Brain microvascular endothelial cell (primary cell): ENCODE data around the gene ZW10.
A peak's percentile ranks its signal among the peaks of the same experiment; 100 is the strongest.

ENCODE experiments used
- DNase-seq: peaks from one replicate; pipeline ENCODE4 v3.0.0-alpha.2; 2020
- H3K27ac ChIP-seq: fragments of 250-450 bp; sonication (Bioruptor Pico); 2 replicates; pipeline ENCODE4 v1.5.1; 2020; ENCODE audit warnings: mild to moderate bottlenecking, moderate library complexity
- H3K27me3 ChIP-seq: fragments of 250-450 bp; sonication (Bioruptor Pico); replicated peaks from 2 replicates; pipeline ENCODE4 v1.5.1; 2020; ENCODE audit warnings: mild to moderate bottlenecking
- H3K36me3 ChIP-seq: fragments of 250-450 bp; sonication (Bioruptor Pico); replicated peaks from 2 replicates; pipeline ENCODE4 v1.5.1; 2020; ENCODE audit warnings: mild to moderate bottlenecking
- H3K4me3 ChIP-seq: 2 replicates; pipeline ENCODE4 v1.5.1; 2011; ENCODE audit warnings: low read depth, mild to moderate bottlenecking, control low read depth, low read length, moderate library complexity
- in situ Hi-C: cut with HindIII; loops from 2 replicates; pipeline ENCODE4 v1.10.0; 2017; ENCODE audit warnings: low sequenced_read_pairs, low pct_ligation_motif_present
- TF ChIP-seq, protein P1 (sequence below): IDR thresholded peaks from 2 replicates; pipeline ENCODE4 v1.5.1; 2011; ENCODE audit warnings: low read depth, mild to moderate bottlenecking, moderate library complexity, low read length, control low read depth, inconsistent platforms; ENCODE audit errors: missing control alignments

ZW10 gene

DNA sequence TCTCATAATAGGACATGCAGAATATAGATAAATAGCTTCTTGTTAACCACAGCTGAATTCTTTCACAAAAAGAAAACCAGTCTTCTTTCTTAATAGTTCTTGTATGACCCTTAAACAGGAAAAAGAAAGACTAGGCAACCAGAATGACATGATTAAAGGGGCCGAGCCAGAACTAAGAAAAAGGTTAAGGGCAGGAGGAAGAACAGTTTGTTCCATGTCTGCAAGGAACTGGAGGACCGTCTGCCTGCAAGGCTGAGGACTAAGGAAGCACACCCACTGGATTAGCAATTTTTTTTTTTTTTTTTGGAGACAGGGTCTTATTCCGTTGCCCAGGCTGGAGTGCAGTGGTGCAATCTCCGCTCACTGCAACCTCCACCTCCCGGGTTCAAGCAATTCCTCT is 41.4 kb downstream of the ZW10 start:
- DNase-seq = no peak
- TF ChIP-seq, protein P1, sequence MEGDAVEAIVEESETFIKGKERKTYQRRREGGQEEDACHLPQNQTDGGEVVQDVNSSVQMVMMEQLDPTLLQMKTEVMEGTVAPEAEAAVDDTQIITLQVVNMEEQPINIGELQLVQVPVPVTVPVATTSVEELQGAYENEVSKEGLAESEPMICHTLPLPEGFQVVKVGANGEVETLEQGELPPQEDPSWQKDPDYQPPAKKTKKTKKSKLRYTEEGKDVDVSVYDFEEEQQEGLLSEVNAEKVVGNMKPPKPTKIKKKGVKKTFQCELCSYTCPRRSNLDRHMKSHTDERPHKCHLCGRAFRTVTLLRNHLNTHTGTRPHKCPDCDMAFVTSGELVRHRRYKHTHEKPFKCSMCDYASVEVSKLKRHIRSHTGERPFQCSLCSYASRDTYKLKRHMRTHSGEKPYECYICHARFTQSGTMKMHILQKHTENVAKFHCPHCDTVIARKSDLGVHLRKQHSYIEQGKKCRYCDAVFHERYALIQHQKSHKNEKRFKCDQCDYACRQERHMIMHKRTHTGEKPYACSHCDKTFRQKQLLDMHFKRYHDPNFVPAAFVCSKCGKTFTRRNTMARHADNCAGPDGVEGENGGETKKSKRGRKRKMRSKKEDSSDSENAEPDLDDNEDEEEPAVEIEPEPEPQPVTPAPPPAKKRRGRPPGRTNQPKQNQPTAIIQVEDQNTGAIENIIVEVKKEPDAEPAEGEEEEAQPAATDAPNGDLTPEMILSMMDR = no peak

DNA sequence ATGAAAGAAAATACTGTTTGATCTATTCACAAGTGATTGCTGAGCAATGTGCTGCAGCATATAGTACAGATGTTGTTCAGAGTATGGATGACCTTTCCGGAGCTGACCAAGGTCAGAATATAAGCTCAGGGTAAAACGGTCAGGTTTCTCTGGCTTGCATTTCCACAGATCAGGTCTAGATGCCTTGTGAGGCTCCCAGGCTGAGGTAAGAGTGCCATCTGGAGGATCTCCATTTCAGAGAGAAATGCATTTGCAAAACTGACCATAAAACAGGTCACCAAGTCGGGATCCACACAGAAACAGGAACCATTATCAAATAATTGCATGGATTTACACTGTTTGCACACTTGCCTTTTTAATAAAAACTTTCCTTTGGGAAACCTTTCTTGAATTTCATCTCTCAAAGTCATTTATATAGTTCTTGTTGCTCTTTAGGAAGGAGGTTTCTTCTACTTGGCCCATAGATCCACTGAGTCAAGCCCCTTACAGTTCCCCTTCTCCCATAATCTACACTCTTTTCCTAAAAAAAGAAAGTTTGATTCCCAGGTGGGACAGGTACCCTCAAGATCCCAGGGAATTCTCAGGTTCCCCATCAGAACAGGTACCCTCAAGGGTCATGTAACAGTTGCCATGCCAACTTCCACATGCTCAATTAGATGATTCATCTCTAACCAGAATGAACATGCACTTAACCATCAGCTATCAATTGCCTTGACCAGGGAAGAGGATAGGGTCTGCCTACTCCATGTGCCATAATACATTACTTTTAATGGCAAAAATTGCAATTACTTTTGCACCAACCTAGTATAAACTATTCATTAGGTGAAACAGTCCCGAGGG is 42.4 kb downstream of the ZW10 start:
- TF ChIP-seq, protein P1 = peak; percentile 79
- peak; percentile 67 for DNase-seq
- Histone ChIP-seq H3K27me3 (no peaks in the 10 kb centered on the region), H3K27ac (no peak overlapping the region), H3K4me3 (no peak overlapping the region), H3K36me3 (peaks cover 5% of the 10 kb centered on the region)
- in situ Hi-C loops = no loop called here

More for the DNA sequence above, 41.4 kb downstream of the ZW10 start:
- Histone ChIP-seq H3K27ac (no peak overlapping the region), H3K4me3 (no peak overlapping the region), H3K27me3 (no peaks in the 10 kb centered on the region), H3K36me3 (peaks cover 9% of the 10 kb centered on the region)
- in situ Hi-C loops = no loop called here

DNA sequence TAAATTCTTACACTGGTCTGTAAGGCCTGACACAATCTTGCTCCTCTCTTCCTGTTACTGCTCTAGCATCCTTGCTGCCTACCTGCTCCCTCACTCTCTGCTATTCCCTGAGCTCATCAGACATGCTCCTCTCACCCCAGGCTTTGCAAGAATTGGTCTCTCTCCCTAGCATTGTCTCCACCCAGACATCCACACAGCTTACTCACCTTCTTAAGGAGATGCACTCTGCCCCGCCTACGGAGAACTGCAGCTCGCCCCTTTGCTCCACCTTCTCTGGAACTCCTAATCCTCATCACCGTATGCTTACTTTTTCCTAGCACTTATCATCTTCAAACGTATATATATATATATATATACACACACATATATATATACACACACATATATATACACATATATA is 44.0 kb downstream of the ZW10 start:
- TF ChIP-seq, protein P1 = no peak
- Histone ChIP-seq H3K27me3 (no peaks in the 10 kb centered on the region), H3K36me3 (no peaks in the 10 kb centered on the region), H3K4me3 (no peak overlapping the region), H3K27ac (no peak overlapping the region)
- in situ Hi-C loops = no loop called here
- DNase-seq = no peak

DNA sequence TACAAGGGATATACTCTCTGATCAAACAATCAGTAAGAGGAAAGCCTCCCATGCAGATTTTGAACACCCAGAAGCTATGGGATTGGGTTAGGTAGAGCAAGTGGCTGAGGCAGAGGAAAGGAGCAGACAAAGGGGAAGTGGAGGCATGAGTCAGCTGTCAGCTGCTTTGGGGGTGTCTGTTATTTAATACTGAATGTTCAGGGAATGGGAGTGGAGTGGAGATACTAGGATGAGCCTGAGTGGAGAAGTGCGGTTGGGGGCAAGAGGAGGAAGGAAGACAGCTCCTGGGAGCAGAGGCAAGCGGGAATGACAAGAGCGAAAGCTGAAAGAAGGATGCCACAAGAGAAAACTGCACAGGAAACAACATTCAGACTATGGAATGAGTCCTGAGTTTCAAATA is 44.7 kb downstream of the ZW10 start:
- DNase-seq = no peak
- TF ChIP-seq, protein P1 = no peak
- Histone ChIP-seq H3K4me3 (no peak overlapping the region), H3K27me3 (no peaks in the 10 kb centered on the region), H3K36me3 (no peaks in the 10 kb centered on the region), H3K27ac (no peak overlapping the region)
- in situ Hi-C loops = no loop called here

DNA sequence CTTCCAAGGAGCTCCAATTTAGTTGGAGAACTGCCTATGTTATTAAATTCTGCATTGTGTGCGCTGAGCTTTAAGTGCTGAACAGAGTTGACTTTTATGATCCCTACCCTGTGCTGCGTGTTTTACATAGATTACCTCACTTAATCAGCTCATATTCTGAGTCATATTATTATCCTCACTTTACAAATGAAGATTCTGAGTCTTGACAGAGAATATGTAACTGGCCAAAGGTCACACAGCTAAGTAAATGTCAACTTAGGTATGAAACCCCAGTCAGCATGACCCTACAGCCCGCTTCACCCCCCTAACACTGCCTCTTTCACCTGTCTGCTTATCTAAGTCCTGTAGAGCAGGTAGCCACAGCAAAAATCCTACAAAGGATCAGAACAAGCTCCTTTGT is 47.6 kb downstream of the ZW10 start:
- in situ Hi-C loops = no loop called here
- TF ChIP-seq, protein P1 = no peak
- no peak for DNase-seq
- H3K27ac ChIP-seq = no peak overlapping the region
- no peaks in the 10 kb centered on the region for H3K27me3 ChIP-seq
- H3K4me3 ChIP-seq = no peak overlapping the region
- H3K36me3 ChIP-seq = no peaks in the 10 kb centered on the region

DNA sequence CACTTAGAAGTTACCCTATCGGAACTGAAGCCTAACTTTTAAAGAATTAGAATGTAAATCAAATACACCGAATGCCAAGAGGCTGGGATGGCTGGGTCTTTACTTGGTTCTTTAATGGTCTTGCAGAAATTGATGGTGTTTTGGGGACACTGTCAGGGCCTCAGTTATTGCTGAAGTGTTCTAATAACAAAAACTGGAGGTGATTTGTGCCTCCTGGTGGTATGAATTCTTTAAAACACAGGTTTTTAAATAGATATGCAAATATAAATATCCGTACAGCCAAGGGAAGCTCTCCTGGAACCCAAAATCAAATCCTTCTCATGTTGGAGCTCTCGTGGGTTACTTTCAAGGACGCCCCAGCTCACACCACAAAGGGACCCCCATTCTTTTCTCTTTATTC is 48.1 kb downstream of the ZW10 start:
- TF ChIP-seq, protein P1 = no peak
- Histone ChIP-seq H3K27ac (no peak overlapping the region), H3K36me3 (no peaks in the 10 kb centered on the region), H3K27me3 (no peaks in the 10 kb centered on the region), H3K4me3 (no peak overlapping the region)
- no peak for DNase-seq
- in situ Hi-C loops = no loop called here
